GM12891 (cell line): ENCODE results near the gene SLC24A2.

Source experiments
- POLR2A ChIP-seq: IDR thresholded peaks from 2 replicates; pipeline ENCODE4 v1.6.1; 2011; ENCODE audit warnings: low read depth, low read length, control low read depth
- POLR2AphosphoS5 ChIP-seq: IDR thresholded peaks from 2 replicates; pipeline ENCODE4 v1.6.1; 2011; ENCODE audit warnings: low read depth, low read length, control low read depth
- POU2F2 ChIP-seq: IDR thresholded peaks from 2 replicates; pipeline ENCODE4 v1.6.1; 2011; ENCODE audit warnings: low read depth, mild to moderate bottlenecking, control low read depth, low read length, moderate library complexity
- TAF1 ChIP-seq: IDR thresholded peaks from 2 replicates; pipeline ENCODE4 v1.6.1; 2011; ENCODE audit warnings: low read depth, low read length, control low read depth

DNA sequence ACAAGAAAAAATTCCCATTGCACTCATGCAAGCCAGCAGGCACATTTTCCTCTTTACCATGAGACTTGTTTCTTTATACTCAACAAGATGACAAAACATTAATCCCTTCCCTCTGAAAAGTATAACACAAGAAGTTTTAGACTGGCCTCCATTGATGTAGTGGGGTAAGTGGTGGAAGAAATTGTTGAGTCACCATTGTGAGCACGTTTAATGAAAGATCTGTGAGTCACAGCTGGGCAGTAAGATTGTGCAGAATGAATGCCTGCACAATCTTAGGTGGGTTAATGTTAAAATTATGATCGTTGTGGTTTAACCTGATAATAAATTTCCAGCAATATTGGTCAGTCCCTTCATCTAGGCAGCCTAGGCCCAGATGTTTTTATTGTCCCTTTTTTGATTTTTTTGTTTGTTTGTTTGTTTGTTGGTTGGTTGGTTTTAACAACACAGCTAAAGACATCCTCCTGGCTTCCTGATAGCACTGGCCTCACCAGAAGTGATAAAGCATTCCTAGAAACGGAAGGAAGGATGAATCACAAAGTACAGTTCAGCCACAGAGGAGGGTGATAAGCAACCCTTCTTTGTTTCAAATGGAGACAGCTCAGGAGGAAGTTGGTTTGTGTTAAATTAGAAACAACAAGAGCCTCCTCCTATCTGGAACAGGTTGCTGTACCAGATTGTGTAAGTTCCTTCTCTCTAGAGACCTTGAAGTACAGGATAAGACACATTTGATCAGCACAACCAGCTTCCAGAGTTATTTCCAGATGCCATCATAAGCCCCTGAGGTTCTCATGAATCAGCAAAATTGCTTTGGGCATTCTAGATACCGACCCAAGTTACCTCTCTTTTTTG, 40.3 kb downstream of the SLC24A2 start:
- no peak for TF ChIP-seq POLR2AphosphoS5
- no peak for TF ChIP-seq POLR2A
- TF ChIP-seq TAF1 = no peak
- no peak for TF ChIP-seq POU2F2
